H7 (cell line): Measurements from ENCODE around the gene PBX3. TPM values are rescaled to one million over a fixed set of nuclear protein-coding genes. Genes with fewer than 3 reads are reported as not detected.
A peak's percentile ranks its signal among the peaks of the same experiment; 100 is the strongest.

Source experiments
- DNase-seq: peaks from one replicate; pipeline ENCODE4 v3.0.0; 2012
- H3K27me3 ChIP-seq: 2 replicates; pipeline ENCODE4 v1.6.0; 2011; ENCODE audit warnings: mild to moderate bottlenecking, low read length; ENCODE audit not compliant: control insufficient read depth, insufficient read depth
- H3K36me3 ChIP-seq: replicated peaks from 2 replicates; pipeline ENCODE4 v1.5.1; 2011; ENCODE audit warnings: low read length; ENCODE audit not compliant: control insufficient read depth, insufficient read depth
- H3K4me3 ChIP-seq: 2 replicates; pipeline ENCODE4 v1.5.1; 2011; ENCODE audit warnings: low read depth, mild to moderate bottlenecking, control low read depth, low read length, moderate library complexity; ENCODE audit not compliant: insufficient read depth
- total RNA-seq: library from RNA; depleted of rRNA; stranded (reverse); fragments of >200 nt; shearing (Covaris generic); gene quantifications from 2 replicates; pipeline ENCODE4 v1.2.3, GENCODE V29; 2014

PBX3 gene
- total RNA-seq, 1 experiment from 2014 or later, result 46.9 TPM

DNA sequence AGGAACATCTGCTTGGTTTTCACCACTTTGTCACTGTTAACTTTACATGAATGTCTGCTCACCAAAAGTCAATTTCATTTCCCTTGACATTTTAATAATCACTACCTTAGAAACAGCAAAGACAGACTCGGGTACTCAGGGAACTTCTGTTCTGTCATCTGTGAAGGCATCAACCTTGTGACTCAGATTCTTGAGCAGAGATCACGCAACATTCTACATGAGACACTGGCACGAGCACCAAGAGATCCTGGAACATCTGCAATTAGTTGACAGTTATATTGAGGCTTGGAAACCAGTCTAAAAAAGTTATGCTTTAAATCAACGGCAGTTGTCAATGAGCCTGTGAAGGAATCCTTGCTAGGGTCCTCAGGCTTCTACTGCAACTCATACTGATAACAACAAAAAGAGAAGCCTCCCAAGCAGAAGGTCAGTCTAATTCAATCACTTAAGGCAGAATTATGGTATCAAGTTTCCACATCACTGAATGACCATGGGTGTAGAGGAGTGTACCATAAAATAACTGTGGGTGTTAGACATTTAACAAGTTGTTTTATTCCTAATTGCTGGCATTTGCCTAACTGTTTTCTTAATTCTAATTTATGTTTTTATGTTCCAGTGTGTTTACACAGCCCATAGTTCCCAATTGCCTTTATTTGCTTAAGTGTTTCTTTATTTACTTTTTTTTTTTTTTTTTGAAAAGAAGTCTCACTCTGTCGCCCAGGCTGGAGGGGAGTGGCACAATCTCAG, 3.3 kb upstream of the PBX3 start:
- DNase-seq, result no peak
- Histone ChIP-seq H3K4me3 (no peak overlapping the region), H3K27me3 (peaks cover 2% of the 10 kb centered on the region; the same call in 1 of the 2 replicates), H3K36me3 (no peaks in the 10 kb centered on the region)

- Histone ChIP-seq H3K27me3 (peaks cover 2% of the 10 kb centered on the region; the same call in 1 of the 2 replicates), H3K4me3 (no peak overlapping the region), H3K36me3 (no peaks in the 10 kb centered on the region)
- no peak for DNase-seq
Measured at GRCh38 chr9:125744616-125745015, 2.6 kb upstream of the PBX3 start.

GRCh38 chr9:125745018-125745417, 2.2 kb upstream of the PBX3 start:
- DNase-seq, result no peak
- Histone ChIP-seq H3K27me3 (peaks cover 2% of the 10 kb centered on the region; the same call in 1 of the 2 replicates), H3K36me3 (no peaks in the 10 kb centered on the region), H3K4me3 (no peak overlapping the region)

GRCh38 chr9:125745682-125746016, 1.5 kb upstream of the PBX3 start:
- Histone ChIP-seq H3K27me3 (peaks cover 2% of the 10 kb centered on the region; the same call in 1 of the 2 replicates), H3K4me3 (peak overlapping the region; percentile 5; the same call in 1 of the 2 replicates), H3K36me3 (no peaks in the 10 kb centered on the region)
- DNase-seq, result no peak

- peak; percentile 97 for DNase-seq
Measured at GRCh38 chr9:125746017-125746773, 978 bp upstream of the PBX3 start.

GRCh38 chr9:125746774-125747052, 460 bp upstream of the PBX3 start:
- Histone ChIP-seq H3K4me3 (peak overlapping the region; percentile 19), H3K27me3 (peaks cover 2% of the 10 kb centered on the region; the same call in 1 of the 2 replicates), H3K36me3 (no peaks in the 10 kb centered on the region)
- no peak for DNase-seq

More at GRCh38 chr9:125746017-125746773, 978 bp upstream of the PBX3 start:
- Histone ChIP-seq H3K36me3 (no peaks in the 10 kb centered on the region), H3K4me3 (peak overlapping the region; percentile 52), H3K27me3 (peaks cover 2% of the 10 kb centered on the region; the same call in 1 of the 2 replicates)

DNA sequence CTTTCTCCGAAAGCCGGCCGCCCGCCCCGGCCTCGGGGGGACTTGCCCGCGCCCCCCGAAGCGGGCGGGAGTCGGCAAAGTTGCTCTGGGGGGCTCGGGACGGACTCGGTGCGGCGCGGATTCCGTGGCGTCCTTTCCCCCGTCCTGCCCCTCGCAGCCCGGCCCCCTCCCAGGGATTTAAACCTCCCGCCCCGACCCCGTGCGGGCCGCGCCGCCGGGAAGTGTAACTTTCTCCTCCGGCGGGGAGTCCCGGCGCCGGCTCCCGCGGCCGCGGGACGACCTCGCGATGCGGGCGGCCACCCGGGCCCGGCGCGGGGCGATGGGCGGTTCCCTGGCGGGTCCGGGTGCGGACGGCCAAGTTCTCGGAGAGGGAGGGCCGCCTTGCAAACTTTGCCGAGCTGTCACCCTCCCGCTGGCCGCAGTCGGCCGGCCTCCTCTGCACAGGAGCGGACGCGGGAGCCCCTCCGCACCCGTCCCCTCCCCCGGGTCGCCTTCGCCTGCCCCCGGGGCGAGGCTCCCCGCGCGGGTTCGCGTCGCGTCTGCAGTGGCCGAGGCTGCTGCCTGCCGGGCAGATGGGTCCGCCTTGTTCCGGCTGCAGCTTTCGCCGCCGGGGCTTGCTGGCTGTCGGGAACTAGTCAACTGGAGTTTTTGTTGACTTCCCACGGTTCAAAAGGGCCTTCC, 732 bp downstream of the PBX3 start:
- Histone ChIP-seq H3K4me3 (peak overlapping the region; percentile 91), H3K27me3 (peaks cover 2% of the 10 kb centered on the region; the same call in 1 of the 2 replicates), H3K36me3 (no peaks in the 10 kb centered on the region)
- peak; percentile 76 for DNase-seq

GRCh38 chr9:125748446-125749099, 1.4 kb downstream of the PBX3 start:
- peaks cover 2% of the 10 kb centered on the region; the same call in 1 of the 2 replicates for H3K27me3 ChIP-seq
- peak; percentile 59 for DNase-seq
- H3K36me3 ChIP-seq, result no peaks in the 10 kb centered on the region
- peak overlapping the region; percentile 91 for H3K4me3 ChIP-seq

GRCh38 chr9:125749287-125749935, 2.2 kb downstream of the PBX3 start:
- Histone ChIP-seq H3K27me3 (peaks cover 2% of the 10 kb centered on the region; the same call in 1 of the 2 replicates), H3K4me3 (peak overlapping the region; percentile 91; the same call in 1 of the 2 replicates), H3K36me3 (no peaks in the 10 kb centered on the region)
- DNase-seq, result no peak

GRCh38 chr9:125749951-125750626, 2.9 kb downstream of the PBX3 start:
- no peak for DNase-seq
- Histone ChIP-seq H3K4me3 (no peak overlapping the region), H3K27me3 (peaks cover 2% of the 10 kb centered on the region; the same call in 1 of the 2 replicates), H3K36me3 (no peaks in the 10 kb centered on the region)

GRCh38 chr9:125750627-125751011, 3.4 kb downstream of the PBX3 start:
- H3K27me3 ChIP-seq, result 0 out of 2 replicates have a peak, but pooled peaks cover under 1% of the 10 kb centered on the region
- no peak overlapping the region for H3K4me3 ChIP-seq
- H3K36me3 ChIP-seq, result no peaks in the 10 kb centered on the region
- peak; percentile 58 for DNase-seq

- Histone ChIP-seq H3K4me3 (no peak overlapping the region), H3K27me3 (no peaks in the 10 kb centered on the region), H3K36me3 (no peaks in the 10 kb centered on the region)
- no peak for DNase-seq
Measured at GRCh38 chr9:125752070-125752628, 5.0 kb downstream of the PBX3 start.

DNA sequence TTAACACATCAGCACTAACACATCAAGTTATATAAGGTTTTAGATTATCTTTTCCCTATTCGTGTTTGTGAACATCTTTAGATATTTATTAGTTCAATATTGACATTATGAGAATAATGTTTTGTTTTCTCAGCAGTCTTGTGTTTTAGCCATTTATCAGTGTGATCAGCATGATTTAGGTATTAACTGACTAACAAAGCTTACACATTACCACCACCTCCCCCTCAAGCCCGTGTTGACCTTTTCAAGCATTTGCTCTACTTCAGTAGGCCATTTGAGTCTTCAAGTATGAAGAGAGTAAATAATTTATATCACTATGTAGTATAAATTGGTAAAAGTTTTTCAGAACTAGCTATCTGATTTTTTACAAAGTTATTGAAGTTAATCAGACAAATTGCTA, 6.9 kb downstream of the PBX3 start:
- Histone ChIP-seq H3K36me3 (no peaks in the 10 kb centered on the region), H3K27me3 (no peaks in the 10 kb centered on the region), H3K4me3 (no peak overlapping the region)
- DNase-seq, result no peak
